HL-60 (cell line): ENCODE results near the gene LARP4.
"Not testable (repeated sequence)": the region's sequence is repeated elsewhere in the genome, so short reads cannot be mapped to it uniquely, and the experiment has no call there.

Source experiments
- DNase-seq, 2 experiments: peaks; one replicate each; pipeline ENCODE4 v3.0.0-alpha.2; 2010 to 2020; ENCODE audit warnings: low read depth in 1 of 2, low spot score in 1 of 2
- H3K27ac ChIP-seq: fragments of 250-450 bp; sonication (Bioruptor Pico); replicated peaks from 2 replicates; pipeline ENCODE4 v1.5.1; 2020; ENCODE audit warnings: mild to moderate bottlenecking, moderate library complexity
- H3K27me3 ChIP-seq: fragments of 250-450 bp; sonication (Bioruptor Pico); 2 replicates; pipeline ENCODE4 v1.5.1; 2021; ENCODE audit warnings: mild to moderate bottlenecking, moderate library complexity; ENCODE audit not compliant: insufficient read depth, poor library complexity, severe bottlenecking
- H3K4me3 ChIP-seq: replicated peaks from 2 replicates; pipeline ENCODE4 v1.5.1; 2011; ENCODE audit warnings: mild to moderate bottlenecking, control low read depth, low read length; ENCODE audit not compliant: insufficient read depth
- CTCF ChIP-seq: IDR thresholded peaks from one replicate; pipeline ENCODE4 v1.5.1; 2011; ENCODE audit warnings: low read length, control low read depth, inconsistent platforms; ENCODE audit not compliant: insufficient read depth
- GABPA ChIP-seq: IDR thresholded peaks from 2 replicates; pipeline ENCODE4 v1.6.1; 2012; ENCODE audit warnings: low read depth
- POLR2AphosphoS5 ChIP-seq: IDR thresholded peaks from 2 replicates; pipeline ENCODE4 v1.6.1; 2012; ENCODE audit warnings: low read depth
- REST ChIP-seq: IDR thresholded peaks from 2 replicates; pipeline ENCODE4 v1.6.1; 2012; ENCODE audit warnings: low read depth; ENCODE audit not compliant: insufficient replicate concordance
- SPI1 ChIP-seq: IDR thresholded peaks from 2 replicates; pipeline ENCODE4 v1.6.1; 2012; ENCODE audit warnings: low read depth, mild to moderate bottlenecking, borderline replicate concordance

The LARP4 gene

GRCh38 chr12:50362671-50363070, 38.0 kb upstream of the LARP4 start:
- Histone ChIP-seq H3K4me3 (no peak overlapping the region), H3K27ac (no peak overlapping the region), H3K27me3 (no peaks in the 10 kb centered on the region)
- TF ChIP-seq REST (no peak), POLR2AphosphoS5 (no peak), SPI1 (no peak), GABPA (no peak), CTCF (no peak)
- no peak for DNase-seq

- Histone ChIP-seq H3K4me3 (no peak overlapping the region), H3K27ac (no peak overlapping the region), H3K27me3 (no peaks in the 10 kb centered on the region)
- TF ChIP-seq CTCF (no peak), POLR2AphosphoS5 (no peak), REST (no peak), SPI1 (no peak), GABPA (no peak)
- DNase-seq = no peak
Measured at GRCh38 chr12:50363141-50363540, 37.5 kb upstream of the LARP4 start.

GRCh38 chr12:50365709-50366406, 34.8 kb upstream of the LARP4 start:
- Histone ChIP-seq H3K27ac (no peak overlapping the region), H3K4me3 (no peak overlapping the region), H3K27me3 (no peaks in the 10 kb centered on the region)
- DNase-seq = no peak
- TF ChIP-seq SPI1 (no peak), CTCF (no peak), GABPA (no peak)

GRCh38 chr12:50370672-50371071, 30.0 kb upstream of the LARP4 start:
- H3K27me3 ChIP-seq, H3K4me3 ChIP-seq, DNase-seq, H3K27ac ChIP-seq: not testable (repeated sequence)
